Ammon's horn (tissue), 1 donor: ENCODE data around the gene SIGLEC8.
"Not testable (repeated sequence)": the region's sequence is repeated elsewhere in the genome, so short reads cannot be mapped to it uniquely, and the experiment has no call there.

Source experiments
- DNase-seq: peaks from one replicate; pipeline ENCODE4 v3.0.0-alpha.2; 2016; ENCODE audit warnings: low spot score

The SIGLEC8 gene

GRCh38 chr19:51473009-51473707 is 14.9 kb upstream of the SIGLEC8 start:
- peak; percentile 82 for DNase-seq

- DNase-seq = no peak
Observed at GRCh38 chr19:51472607-51473006, 14.4 kb upstream of the SIGLEC8 start.

- DNase-seq = no peak
Observed at GRCh38 chr19:51471527-51471926, 13.3 kb upstream of the SIGLEC8 start.

GRCh38 chr19:51470966-51471365 is 12.7 kb upstream of the SIGLEC8 start:
- DNase-seq = no peak

- DNase-seq = no peak
Observed at GRCh38 chr19:51469629-51470028, 11.4 kb upstream of the SIGLEC8 start.

GRCh38 chr19:51469162-51469561 is 10.9 kb upstream of the SIGLEC8 start:
- DNase-seq = no peak

DNA sequence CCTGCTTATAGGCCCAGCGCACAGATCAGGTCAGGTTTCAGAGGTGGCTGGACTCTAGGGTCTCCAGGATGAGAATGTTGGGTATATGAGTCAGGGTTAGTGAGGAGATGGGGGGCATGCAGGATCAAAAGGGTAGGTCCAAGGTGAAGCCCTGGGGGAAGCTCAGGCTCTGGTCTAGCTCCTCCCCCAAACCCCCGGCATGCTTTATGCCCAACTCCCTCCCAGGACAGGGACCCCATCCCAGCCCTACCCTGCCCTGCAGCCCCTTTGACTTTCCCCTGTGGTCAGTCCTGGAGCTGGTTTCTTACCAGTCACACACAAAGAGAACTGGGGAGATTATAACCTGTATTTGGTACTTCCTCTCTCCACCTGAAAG is 10.3 kb upstream of the SIGLEC8 start:
- DNase-seq = no peak

DNA sequence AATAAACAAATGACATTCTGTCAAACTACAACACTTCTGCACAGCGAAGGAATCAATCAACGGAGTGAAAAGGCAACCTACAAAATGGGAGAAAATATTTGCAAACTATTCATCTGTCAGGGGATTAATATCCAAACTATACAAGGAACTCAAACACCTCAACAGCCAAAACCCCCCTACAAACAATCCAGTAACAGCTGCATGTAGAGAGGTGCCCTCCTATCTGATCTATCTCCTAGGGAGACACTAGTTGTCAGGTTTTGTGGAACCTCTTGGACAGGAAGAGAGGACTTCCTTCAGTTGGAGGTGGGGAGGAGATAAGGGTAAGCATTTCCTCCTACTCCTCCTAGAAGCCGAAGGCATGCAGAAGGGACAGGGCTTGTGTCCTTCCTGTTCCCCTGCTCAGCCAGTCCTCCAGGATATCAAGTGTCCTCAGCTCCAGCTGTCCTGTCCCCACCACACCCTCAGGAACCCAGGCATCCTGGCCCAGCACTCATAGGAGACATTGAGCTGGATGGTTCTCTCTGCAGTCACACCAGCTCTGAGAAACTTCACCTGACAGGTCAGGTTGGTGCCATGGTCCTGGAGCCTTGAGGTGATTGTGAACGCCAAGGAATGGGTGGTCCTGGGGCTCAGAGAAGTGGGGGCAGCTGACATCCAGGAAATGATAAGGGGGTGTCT is 9.8 kb upstream of the SIGLEC8 start:
- no peak for DNase-seq

GRCh38 chr19:51466723-51467122 is 8.5 kb upstream of the SIGLEC8 start:
- no peak for DNase-seq

DNA sequence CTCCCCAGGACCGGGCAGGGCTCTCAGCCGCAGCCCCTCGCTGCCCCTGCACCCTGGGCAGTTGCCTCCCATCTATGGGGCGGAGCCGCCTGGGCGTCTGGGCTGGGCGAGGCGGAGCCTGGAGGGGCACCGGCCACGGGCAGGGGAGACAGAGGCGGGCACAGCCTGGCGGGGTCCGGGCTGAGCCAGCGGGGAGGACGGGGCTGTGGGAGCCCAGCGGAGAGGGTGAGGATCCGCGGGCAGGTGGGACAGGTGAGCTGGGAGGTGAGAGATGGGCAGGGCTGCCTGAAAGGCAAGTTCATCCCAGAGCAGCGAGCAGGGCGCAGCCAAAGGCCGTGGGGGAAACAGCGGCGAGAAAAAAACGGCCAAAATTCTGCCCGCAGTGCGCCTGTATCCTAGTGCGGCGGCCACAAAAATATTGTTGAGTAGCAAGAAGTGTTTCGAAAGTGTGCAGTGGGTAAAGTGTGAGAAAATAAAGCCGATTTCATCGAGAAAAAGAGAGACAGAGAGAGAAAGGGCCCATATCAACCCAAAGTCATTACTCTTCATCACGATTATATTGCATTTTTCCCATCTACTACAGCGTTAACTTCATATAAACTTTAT is 5.8 kb upstream of the SIGLEC8 start:
- DNase-seq = not testable (repeated sequence)

DNA sequence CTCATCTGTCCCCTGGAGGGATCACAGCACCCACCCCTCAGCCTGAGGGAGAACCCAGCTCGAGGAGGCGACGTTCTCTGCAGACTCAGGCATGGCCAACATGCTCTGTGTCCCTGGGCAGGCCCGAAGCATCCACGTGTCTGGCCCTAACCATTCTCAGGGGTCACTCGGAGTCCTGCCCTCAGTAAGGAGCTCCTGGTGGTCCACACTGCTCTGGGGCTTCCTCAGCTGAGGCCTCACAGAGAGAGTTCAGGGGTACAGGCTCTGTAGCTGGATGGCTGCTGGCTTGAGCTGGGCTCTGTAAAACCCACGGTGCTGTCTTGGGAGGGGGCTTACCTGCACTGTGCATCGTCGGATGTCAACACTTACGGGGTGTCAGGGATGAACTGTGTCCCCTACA is 4.4 kb upstream of the SIGLEC8 start:
- no peak for DNase-seq

DNA sequence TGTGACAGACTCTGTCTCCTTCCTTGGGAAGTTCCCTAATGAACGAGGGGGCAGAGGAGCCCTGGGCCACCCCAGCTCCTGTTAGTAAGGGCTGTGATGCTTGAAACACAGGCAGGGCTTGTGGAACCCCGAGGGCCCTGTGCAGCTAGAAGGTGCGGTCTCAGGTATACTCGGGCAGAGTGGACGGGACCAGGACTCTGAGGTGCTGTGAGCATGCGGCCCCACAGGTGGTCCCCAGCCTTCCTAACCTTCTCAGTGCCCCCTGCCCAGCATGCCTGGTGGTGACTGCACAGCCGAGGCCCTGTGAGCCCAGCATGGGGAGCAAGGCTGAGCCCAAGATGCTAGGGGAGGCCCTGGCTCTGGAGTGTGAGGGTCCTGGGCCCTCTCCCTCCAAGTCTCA is 4.0 kb upstream of the SIGLEC8 start:
- DNase-seq = no peak

DNA sequence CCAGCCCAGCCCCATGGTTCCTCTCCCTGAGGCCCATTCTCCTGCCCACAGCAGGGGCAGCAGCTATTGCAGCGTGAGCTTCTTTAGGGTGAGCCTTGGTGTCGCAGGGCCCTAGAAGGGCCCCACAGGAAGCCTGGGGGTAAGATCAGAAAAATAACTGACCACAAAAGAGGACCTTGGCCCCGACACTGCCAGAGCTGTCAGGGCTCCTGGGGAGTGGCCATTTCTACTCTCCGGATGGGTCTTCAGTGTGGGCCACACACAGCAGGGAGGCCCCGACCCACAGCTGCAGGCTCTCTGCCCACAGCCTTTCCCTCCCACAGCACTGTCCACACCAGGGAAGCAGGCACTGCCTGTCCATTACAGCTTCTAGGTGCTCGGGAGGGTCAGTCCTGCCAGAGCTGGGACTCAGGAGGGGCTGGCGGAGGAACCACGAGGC is 3.5 kb upstream of the SIGLEC8 start:
- DNase-seq = peak; percentile 61

GRCh38 chr19:51460164-51460992 is 2.1 kb upstream of the SIGLEC8 start:
- peak; percentile 29 for DNase-seq

- no peak for DNase-seq
Observed at GRCh38 chr19:51458899-51459505, 748 bp upstream of the SIGLEC8 start.

GRCh38 chr19:51457351-51458013 is 772 bp downstream of the SIGLEC8 start:
- no peak for DNase-seq

DNA sequence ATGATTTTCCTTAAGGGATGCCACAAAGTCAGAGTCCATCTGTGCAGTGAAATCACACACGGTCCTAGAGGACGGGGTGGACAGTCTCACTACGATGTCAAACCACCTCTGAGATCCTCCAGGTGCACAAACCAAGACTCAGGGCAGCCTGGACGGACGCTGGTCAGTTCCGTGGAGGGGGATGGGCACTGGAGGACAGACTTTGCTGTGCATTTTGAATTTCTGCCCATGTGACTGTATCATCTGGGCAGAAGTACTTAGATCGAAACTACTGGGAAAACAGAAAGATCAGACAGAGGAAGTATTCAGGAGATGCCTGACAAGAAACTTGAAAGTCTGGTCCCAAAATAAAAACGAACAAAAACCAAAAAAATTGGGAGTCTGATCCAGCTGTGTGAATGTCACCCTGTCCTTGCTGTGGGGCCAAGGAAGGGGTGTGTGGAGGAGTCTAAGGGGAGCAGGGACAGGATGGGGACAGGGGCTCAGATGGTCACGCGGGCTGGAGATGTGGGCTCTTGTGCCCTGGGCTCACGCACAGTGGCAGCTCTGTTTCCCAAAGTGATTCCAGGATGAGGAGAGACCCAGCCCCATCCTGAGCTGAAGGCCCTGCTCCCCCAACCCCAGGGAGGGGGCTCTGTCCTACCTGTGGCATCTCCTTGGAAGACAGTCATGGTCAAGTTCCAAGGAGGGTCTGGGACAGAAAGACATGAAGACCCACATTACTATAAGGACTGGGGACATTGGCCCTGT is 1.5 kb downstream of the SIGLEC8 start:
- peak; percentile 49 for DNase-seq

- DNase-seq = no peak
Observed at GRCh38 chr19:51450730-51451307, 7.4 kb downstream of the SIGLEC8 start.

DNA sequence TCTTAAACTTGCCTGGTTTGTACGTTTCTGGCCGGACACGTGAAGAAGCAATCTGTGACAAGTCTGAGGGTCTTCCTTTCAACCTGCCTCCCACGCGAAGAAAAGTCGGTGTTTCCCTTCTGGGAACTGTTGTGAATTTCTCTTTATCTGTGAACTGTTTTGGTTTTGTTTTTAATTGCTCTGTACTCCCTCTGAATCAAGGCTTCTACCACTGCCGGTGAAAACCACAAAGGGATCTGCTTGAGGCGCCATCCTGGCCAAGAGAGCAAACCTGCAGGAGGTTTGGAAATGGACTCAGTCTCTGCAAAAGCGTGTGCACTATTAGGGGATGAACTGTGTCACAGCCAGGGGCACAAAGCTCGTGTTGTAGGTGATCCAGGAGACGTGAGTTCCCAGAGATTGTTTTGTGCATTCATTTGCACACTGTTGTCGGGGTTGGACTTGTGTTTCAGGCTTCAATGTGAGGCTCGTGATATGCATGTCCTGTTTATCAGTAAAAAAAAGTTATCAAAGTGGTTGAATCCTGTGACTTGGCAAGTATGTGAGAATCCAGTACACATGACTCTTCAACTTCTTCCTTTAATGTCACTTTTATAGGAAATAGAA is 9.7 kb downstream of the SIGLEC8 start:
- DNase-seq = no peak

DNA sequence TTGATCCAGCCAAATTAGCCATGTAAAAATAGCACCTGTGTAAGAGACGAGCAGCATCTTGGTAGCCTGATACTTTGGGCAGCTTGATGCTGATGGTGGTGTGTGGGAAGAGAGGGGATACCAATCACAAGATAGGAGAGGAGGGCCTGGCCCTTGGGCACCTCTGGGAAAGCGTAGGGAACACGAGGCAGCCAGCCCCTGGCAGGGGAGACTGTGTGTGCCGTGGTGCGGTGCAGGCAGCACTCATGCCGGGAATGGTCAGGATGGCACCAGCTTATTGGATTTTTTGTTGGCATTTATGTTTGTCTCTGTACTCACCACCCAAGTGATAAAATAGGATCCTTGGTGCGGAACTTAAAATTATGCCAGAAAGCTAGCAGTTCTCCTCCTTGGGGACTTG is 10.2 kb downstream of the SIGLEC8 start:
- no peak for DNase-seq
